ENCODE results near the gene KLHL35.

DNA sequence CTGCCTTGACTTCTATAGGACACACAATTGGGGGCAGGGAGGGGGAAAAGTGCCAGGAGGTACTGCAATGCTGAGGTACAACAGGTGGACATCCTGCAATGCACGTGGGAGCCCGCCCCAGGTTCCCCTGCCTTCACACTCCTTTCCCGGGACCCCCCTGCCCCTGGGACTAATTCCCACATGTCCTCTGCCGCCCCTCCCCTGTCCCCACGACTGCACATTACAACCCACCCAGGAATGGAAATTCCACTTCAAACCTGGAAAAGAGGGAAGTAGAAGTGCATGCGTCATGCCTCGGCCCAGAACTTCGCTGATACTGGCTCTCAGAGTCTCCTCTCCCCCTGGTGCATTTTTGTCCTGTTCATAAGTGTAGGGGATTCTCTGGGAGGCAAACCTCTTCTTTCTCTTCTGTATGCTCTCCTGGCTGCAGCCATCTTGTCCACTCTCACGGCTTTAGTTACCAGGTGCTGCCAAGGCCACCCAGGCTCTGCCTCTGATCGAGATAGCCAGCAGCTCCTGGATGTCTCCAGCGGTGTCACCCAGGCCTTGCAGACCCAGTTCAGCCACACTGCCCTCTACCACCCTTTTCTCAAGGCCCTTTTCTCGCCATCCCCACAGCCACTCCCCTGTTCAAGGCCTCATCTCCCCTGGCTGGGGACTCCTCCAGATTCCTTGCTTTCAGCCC, 49.1 kb upstream of the KLHL35 start:
- TF ChIP-seq CTCF (IDR thresholded peaks at IDR 0.05; ENCODE audit: low read depth, low read length) (no peak), POLR2A (IDR thresholded peaks at IDR 0.05; ENCODE audit: extremely low read depth, insufficient read length) (no peak)
- TF ChIP-seq, protein P1, sequence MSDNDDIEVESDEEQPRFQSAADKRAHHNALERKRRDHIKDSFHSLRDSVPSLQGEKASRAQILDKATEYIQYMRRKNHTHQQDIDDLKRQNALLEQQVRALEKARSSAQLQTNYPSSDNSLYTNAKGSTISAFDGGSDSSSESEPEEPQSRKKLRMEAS (IDR thresholded peaks at IDR 0.05; ENCODE audit: low read depth, low read length) = no peak
